HG03280 (cell line): ENCODE results near the gene CTAG1A.
"Not testable (repeated sequence)": the region's sequence is repeated elsewhere in the genome, so short reads cannot be mapped to it uniquely, and the experiment has no call there.

Experiments
- ATAC-seq: cut with Tn5 transposase; IDR thresholded peaks from one replicate; pipeline ENCODE4 v1.9.1; 2021; ENCODE audit warnings: mild to moderate bottlenecking, moderate library complexity; ENCODE audit not compliant: unreplicated experiment

The CTAG1A gene

GRCh38 chrX:154570361-154570760 lies 14.6 kb upstream of the CTAG1A start:
- ATAC-seq = not testable (repeated sequence)

GRCh38 chrX:154573061-154573460 lies 11.9 kb upstream of the CTAG1A start:
- not testable (repeated sequence) for ATAC-seq

GRCh38 chrX:154575076-154575475 lies 9.9 kb upstream of the CTAG1A start:
- ATAC-seq = not testable (repeated sequence)

GRCh38 chrX:154582994-154583393 lies 1.9 kb upstream of the CTAG1A start:
- ATAC-seq = not testable (repeated sequence)

- not testable (repeated sequence) for ATAC-seq
Measured at GRCh38 chrX:154590415-154590814, 5.5 kb downstream of the CTAG1A start.

- ATAC-seq = no peak
Measured at GRCh38 chrX:154592505-154592904, 7.6 kb downstream of the CTAG1A start.

GRCh38 chrX:154593201-154593600 lies 8.3 kb downstream of the CTAG1A start:
- no peak for ATAC-seq

GRCh38 chrX:154594491-154594890 lies 9.6 kb downstream of the CTAG1A start:
- ATAC-seq = no peak

- no peak for ATAC-seq
Measured at GRCh38 chrX:154595559-154596249, 10.8 kb downstream of the CTAG1A start.

- ATAC-seq = no peak
Measured at GRCh38 chrX:154596290-154596929, 11.5 kb downstream of the CTAG1A start.

GRCh38 chrX:154597221-154597620 lies 12.3 kb downstream of the CTAG1A start:
- ATAC-seq = no peak

GRCh38 chrX:154598656-154599055 lies 13.7 kb downstream of the CTAG1A start:
- no peak for ATAC-seq

- ATAC-seq = no peak
Measured at GRCh38 chrX:154599531-154599930, 14.6 kb downstream of the CTAG1A start.

- ATAC-seq = no peak
Measured at GRCh38 chrX:154600759-154601374, 15.9 kb downstream of the CTAG1A start.

- ATAC-seq = no peak
Measured at GRCh38 chrX:154602226-154602625, 17.3 kb downstream of the CTAG1A start.

GRCh38 chrX:154602766-154603437 lies 18.0 kb downstream of the CTAG1A start:
- no peak for ATAC-seq

- ATAC-seq = no peak
Measured at GRCh38 chrX:154603438-154604430, 18.8 kb downstream of the CTAG1A start.

- ATAC-seq = no peak
Measured at GRCh38 chrX:154605566-154605965, 20.6 kb downstream of the CTAG1A start.

GRCh38 chrX:154607370-154607769 lies 22.4 kb downstream of the CTAG1A start:
- ATAC-seq = no peak

GRCh38 chrX:154607976-154608375 lies 23.0 kb downstream of the CTAG1A start:
- not testable (repeated sequence) for ATAC-seq
